HepG2 (cell line): ENCODE results near the gene IL1RAPL2. TPM values are rescaled to one million over a fixed set of nuclear protein-coding genes. Genes with fewer than 3 reads are reported as not detected.

Source experiments
- ATAC-seq: fragments of 200-7000 bp; cut with Tn5 transposase; 3 replicates; pipeline ENCODE4 v1.9.1; 2020; ENCODE audit warnings: mild to moderate bottlenecking, moderate library complexity
- BruUV-seq: library from RNA; stranded (reverse); fragments of 400-500 nt; replicated peaks from 2 replicates; lab custom pipeline; 2021; lab: Mats Ljungman, UMichigan
- CTCF ChIA-PET: fragments of 300-600 bp; formaldehyde crosslinking; extraction: SDS; loops from one replicate; lab custom pipeline; 2021; ENCODE audit warnings: low total read pairs, inconsistent platforms, low intra/inter-chr PET ratio; lab: Yijun Ruan, JAX
- POLR2A ChIA-PET: fragments of 350-600 bp; sonication (Branson Sonifier 250); formaldehyde crosslinking; loops from one replicate; lab custom pipeline; 2020; ENCODE audit warnings: antibody characterized with exemption, inconsistent platforms; lab: Yijun Ruan, JAX
- DNase-seq: peaks from one replicate; pipeline ENCODE4 v3.0.0-alpha.2; 2015; ENCODE audit warnings: low spot score
- FAIRE-seq: peaks from 3 replicates; lab custom pipeline; 2011; peaks lifted over from hg19 to GRCh38; lab: Jason Lieb, UNC
- H2AFZ ChIP-seq: one replicate; pipeline ENCODE4 v1.6.1; 2011; ENCODE audit warnings: low read length, inconsistent platforms
- H3K27ac ChIP-seq: fragments of 300-600 bp; 3 replicates; pipeline ENCODE4 v1.8.0; 2011; ENCODE audit warnings: mixed run types, mild to moderate bottlenecking, mixed read lengths, low read length, inconsistent platforms; ENCODE audit not compliant: insufficient read depth; ENCODE audit errors: extremely low read length
- H3K27me3 ChIP-seq, 2 experiments: fragments of 200-600 bp in 1 of 2; 2 replicates in 1 of 2; 3 replicates in 1 of 2; pipeline versions ENCODE4 v1.6.0 to v1.8.0; 2011; ENCODE audit warnings: low read length in 2 of 2, mild to moderate bottlenecking in 2 of 2, moderate library complexity in 2 of 2, inconsistent platforms in 1 of 2; ENCODE audit not compliant: insufficient read depth in 2 of 2, control insufficient read depth in 1 of 2
- H3K36me3 ChIP-seq, 2 experiments: fragments of 200-600 bp in 1 of 2; replicated peaks in 1 of 2; 2 replicates in 1 of 2; 3 replicates in 1 of 2; pipeline versions ENCODE4 v1.5.1 to v1.8.0; 2011; ENCODE audit warnings: low read length in 2 of 2, inconsistent platforms in 1 of 2; ENCODE audit not compliant: insufficient read depth in 2 of 2, control insufficient read depth in 1 of 2
- H3K4me1 ChIP-seq: 2 replicates; pipeline ENCODE4 v1.5.1; 2012; ENCODE audit warnings: low read length, inconsistent platforms; ENCODE audit not compliant: insufficient read depth
- H3K4me2 ChIP-seq: 2 replicates; pipeline ENCODE4 v1.6.0; 2011; ENCODE audit warnings: low read depth, low read length, inconsistent platforms
- H3K4me3 ChIP-seq, 3 experiments: fragments of 200-600 bp in 1 of 3; sonication (generic), shearing (Covaris generic) in 1 of 3; replicated peaks in 1 of 3; 2 replicates each; pipeline ENCODE4 v1.5.1; 2011 to 2016; ENCODE audit warnings: low read length in 3 of 3, inconsistent platforms in 2 of 3, low read depth in 2 of 3, mild to moderate bottlenecking in 2 of 3, control low read depth in 1 of 3, mixed read lengths in 1 of 3; ENCODE audit not compliant: insufficient read depth in 1 of 3
- H3K79me2 ChIP-seq: one replicate; pipeline ENCODE4 v1.6.1; 2011; ENCODE audit warnings: low read length, inconsistent platforms; ENCODE audit not compliant: insufficient read depth
- H3K9ac ChIP-seq: 2 replicates; pipeline ENCODE4 v1.6.0; 2011; ENCODE audit warnings: mild to moderate bottlenecking, low read depth, low read length, inconsistent platforms; ENCODE audit not compliant: insufficient read depth
- H3K9me3 ChIP-seq: 2 replicates; pipeline ENCODE4 v1.5.1; 2012; ENCODE audit warnings: mild to moderate bottlenecking, low read length
- H4K20me1 ChIP-seq: 2 replicates; pipeline ENCODE4 v1.6.0; 2011; ENCODE audit warnings: inconsistent platforms, mild to moderate bottlenecking, low read length, moderate library complexity; ENCODE audit not compliant: insufficient read depth
- ADNP ChIP-seq: sonication (generic); formaldehyde crosslinking; IDR thresholded peaks from 2 replicates; pipeline ENCODE4 v1.4.0; 2020; ENCODE audit warnings: missing genetic modification reagents
- GLI4 ChIP-seq: sonication (generic); formaldehyde crosslinking; IDR thresholded peaks from 2 replicates; pipeline ENCODE4 v1.5.1; 2020; ENCODE audit warnings: missing genetic modification reagents, mild to moderate bottlenecking, moderate library complexity, borderline replicate concordance
- NR2F6 ChIP-seq, 2 experiments: IDR thresholded peaks; 2 replicates each; pipeline ENCODE4 v1.6.1; 2016; ENCODE audit warnings: antibody characterized with exemption in 1 of 2, mild to moderate bottlenecking in 1 of 2
- PHB2 ChIP-seq: fragments of 450-650 bp; IDR thresholded peaks from 2 replicates; pipeline ENCODE4 v1.6.1; 2018; ENCODE audit not compliant: partially characterized antibody
- SMAD1 ChIP-seq: sonication (generic); formaldehyde crosslinking; IDR thresholded peaks from 2 replicates; pipeline ENCODE4 v1.4.0; 2020; ENCODE audit warnings: missing genetic modification reagents, low read depth, mild to moderate bottlenecking, borderline replicate concordance
- SMAD3 ChIP-seq: sonication (generic); formaldehyde crosslinking; IDR thresholded peaks from 2 replicates; pipeline ENCODE4 v1.4.0; 2020; ENCODE audit warnings: missing genetic modification reagents
- SOX6 ChIP-seq, 2 experiments: fragments of 450-650 bp in 1 of 2; sonication (generic) in 1 of 2; formaldehyde crosslinking in 1 of 2; IDR thresholded peaks; 2 replicates each; pipeline versions ENCODE4 v1.4.0 to v1.6.1; 2017 to 2020; ENCODE audit warnings: antibody characterized with exemption in 1 of 2, mild to moderate bottlenecking in 1 of 2, missing genetic modification reagents in 1 of 2
- TIGD3 ChIP-seq: sonication (generic); formaldehyde crosslinking; IDR thresholded peaks from 2 replicates; pipeline ENCODE4 v1.5.1; 2020; ENCODE audit warnings: mild to moderate bottlenecking, missing genetic modification reagents, borderline replicate concordance
- ZFP90 ChIP-seq: sonication (generic); formaldehyde crosslinking; IDR thresholded peaks from 2 replicates; pipeline ENCODE4 v1.8.0; 2022; ENCODE audit warnings: missing genetic modification reagents, mild to moderate bottlenecking, inconsistent platforms, borderline replicate concordance
- ZNF10 ChIP-seq: sonication (generic); formaldehyde crosslinking; IDR thresholded peaks from 2 replicates; pipeline ENCODE4 v1.4.0; 2020; ENCODE audit warnings: mild to moderate bottlenecking, low read depth, missing genetic modification reagents, borderline replicate concordance
- ZNF329 ChIP-seq: sonication (generic); formaldehyde crosslinking; IDR thresholded peaks from 2 replicates; pipeline ENCODE4 v1.9.0; 2021; ENCODE audit warnings: low read depth, mild to moderate bottlenecking, missing genetic modification reagents
- ZNF543 ChIP-seq: sonication (generic); formaldehyde crosslinking; IDR thresholded peaks from 2 replicates; pipeline ENCODE4 v1.4.0; 2020; ENCODE audit warnings: mild to moderate bottlenecking, missing genetic modification reagents
- ZNF546 ChIP-seq: sonication (generic); formaldehyde crosslinking; conservative IDR thresholded peaks from 2 replicates; pipeline ENCODE4 v1.8.1; 2023; ENCODE audit warnings: mild to moderate bottlenecking, missing genetic modification reagents
- ZNF547 ChIP-seq: sonication (generic); formaldehyde crosslinking; IDR thresholded peaks from 2 replicates; pipeline ENCODE4 v1.5.1; 2020; ENCODE audit warnings: mild to moderate bottlenecking, missing genetic modification reagents
- ZNF552 ChIP-seq: sonication (generic); formaldehyde crosslinking; IDR thresholded peaks from 2 replicates; pipeline ENCODE4 v1.9.0; 2022; ENCODE audit warnings: missing genetic modification reagents, mild to moderate bottlenecking, borderline replicate concordance
- ZNF713 ChIP-seq: sonication (generic); formaldehyde crosslinking; IDR thresholded peaks from 2 replicates; pipeline ENCODE4 v1.4.0; 2020; ENCODE audit warnings: mild to moderate bottlenecking, missing genetic modification reagents
- ZNF720 ChIP-seq: sonication (generic); formaldehyde crosslinking; IDR thresholded peaks from 2 replicates; pipeline ENCODE4 v1.4.0; 2020; ENCODE audit warnings: missing genetic modification reagents
- ZNF768 ChIP-seq: sonication (generic); formaldehyde crosslinking; IDR thresholded peaks from 2 replicates; pipeline ENCODE4 v1.4.0; 2020; ENCODE audit warnings: missing genetic modification reagents
- WGBS: methylation state at CpG from one replicate; pipeline ENCODE4 v1.1.6; 2017; ENCODE audit warnings: low lambda C conversion rate; 5-methylcytosine and 5-hydroxymethylcytosine counted together
- in situ Hi-C: cut with HindIII; loops from 2 replicates; pipeline ENCODE4 v1.10.0; 2017; ENCODE audit warnings: low pct_unique_long_range_greater_than_20kb; ENCODE audit not compliant: extremely low pct_ligation_motif_present
- intact Hi-C: fragments of 100-400 bp; cut with micrococcal nuclease; formaldehyde crosslinking; loops from one replicate; pipeline ENCODE4 v1.10.0; 2022; ENCODE audit not compliant: unreplicated experiment
- polyA plus RNA-seq, 8 experiments: library from polyadenylated mRNA; depleted of rRNA in 3 of 8; stranded (reverse) in 7 of 8; unstranded in 1 of 8; fragments of >200 nt; fragmentation: Illumina TruSeq in 4 of 8; extraction: Trizol in 4 of 8; gene quantifications; 2 replicates each; pipeline versions ENCODE4 v1.2.1 to v1.2.3, GENCODE V29; 2011 to 2016; ENCODE audit warnings: low read depth in 4 of 8, missing spikeins in 1 of 8, mixed read lengths in 1 of 8; ENCODE audit not compliant: insufficient read depth in 1 of 8
- total RNA-seq, 5 experiments: library from RNA; depleted of rRNA; stranded (reverse); fragments of >200 nt; fragmentation: Illumina TruSeq; extraction: Trizol; gene quantifications; 2 replicates each; pipeline ENCODE4 v1.2.3, GENCODE V29; 2016; ENCODE audit warnings: low read depth in 1 of 5

IL1RAPL2 gene
- total and polyA plus RNA-seq, 2 of the 13 experiments (the other 11 are each of a cell fraction or from before 2014, with no cell fraction given): not detected

- WGBS: 4% methylated on average over 2 of the region's 2 CpGs
- DNase-seq (no peak), FAIRE-seq (no peak), ATAC-seq (no peak)
- H3K27me3 ChIP-seq: no peaks in the 10 kb centered on the region
- H3K36me3 ChIP-seq: no peaks in the 10 kb centered on the region
- ChIA-PET POLR2A (no interaction called here), CTCF (no interaction called here)
- no peak overlapping the region for H3K4me2 ChIP-seq
- no peak overlapping the region for H3K27ac ChIP-seq
- H3K9me3 ChIP-seq: no peaks in the 10 kb centered on the region
- H4K20me1 ChIP-seq: no peaks in the 10 kb centered on the region
- BruUV-seq: no TSS peak
- intact Hi-C loops (no loop called here), in situ Hi-C loops (no loop called here)
- no peak overlapping the region for H2AFZ ChIP-seq
- no peaks in the 10 kb centered on the region for H3K4me1 ChIP-seq
- H3K4me3 ChIP-seq: no peak overlapping the region
- no peaks in the 10 kb centered on the region for H3K79me2 ChIP-seq
- no peak overlapping the region for H3K9ac ChIP-seq
- no peak for TF ChIP-seq ZNF10 (CRISPR knock-in tag)
- no peak for TF ChIP-seq PHB2
- no peak for TF ChIP-seq ZNF552 (CRISPR knock-in tag)
- TF ChIP-seq SMAD1 (CRISPR knock-in tag): no peak
- no peak for TF ChIP-seq ZNF329 (CRISPR knock-in tag)
- TF ChIP-seq SOX6 (IDR thresholded peaks at IDR 0.05): no peak
- TF ChIP-seq SOX6 (CRISPR knock-in tag; IDR thresholded peaks at IDR 0.05): no peak
- TF ChIP-seq ADNP (CRISPR knock-in tag): no peak
- no peak for TF ChIP-seq ZNF546
- no peak for TF ChIP-seq ZNF720 (CRISPR knock-in tag)
- TF ChIP-seq GLI4 (CRISPR knock-in tag): no peak
- TF ChIP-seq ZFP90: no peak
- no peak for TF ChIP-seq ZNF713
- no peak for TF ChIP-seq TIGD3 (CRISPR knock-in tag)
- TF ChIP-seq ZNF543 (CRISPR knock-in tag): no peak
- TF ChIP-seq ZNF547 (CRISPR knock-in tag): no peak
- no peak for TF ChIP-seq ZNF768 (CRISPR knock-in tag)
- TF ChIP-seq SMAD3 (CRISPR knock-in tag): no peak
- no peak for TF ChIP-seq NR2F6 (IDR thresholded peaks at IDR 0.05)
- TF ChIP-seq NR2F6 (CRISPR knock-in tag; IDR thresholded peaks at IDR 0.05): no peak
Measured at GRCh38 chrX:105375816-105376215, 809.8 kb downstream of the IL1RAPL2 start.
